HG03342 (cell line): ENCODE measurements around the gene KIF1A.

Source experiments
- ATAC-seq: cut with Tn5 transposase; IDR thresholded peaks from one replicate; pipeline ENCODE4 v1.9.1; 2021; ENCODE audit warnings: mild to moderate bottlenecking, moderate library complexity; ENCODE audit not compliant: unreplicated experiment

Gene KIF1A, protein sequence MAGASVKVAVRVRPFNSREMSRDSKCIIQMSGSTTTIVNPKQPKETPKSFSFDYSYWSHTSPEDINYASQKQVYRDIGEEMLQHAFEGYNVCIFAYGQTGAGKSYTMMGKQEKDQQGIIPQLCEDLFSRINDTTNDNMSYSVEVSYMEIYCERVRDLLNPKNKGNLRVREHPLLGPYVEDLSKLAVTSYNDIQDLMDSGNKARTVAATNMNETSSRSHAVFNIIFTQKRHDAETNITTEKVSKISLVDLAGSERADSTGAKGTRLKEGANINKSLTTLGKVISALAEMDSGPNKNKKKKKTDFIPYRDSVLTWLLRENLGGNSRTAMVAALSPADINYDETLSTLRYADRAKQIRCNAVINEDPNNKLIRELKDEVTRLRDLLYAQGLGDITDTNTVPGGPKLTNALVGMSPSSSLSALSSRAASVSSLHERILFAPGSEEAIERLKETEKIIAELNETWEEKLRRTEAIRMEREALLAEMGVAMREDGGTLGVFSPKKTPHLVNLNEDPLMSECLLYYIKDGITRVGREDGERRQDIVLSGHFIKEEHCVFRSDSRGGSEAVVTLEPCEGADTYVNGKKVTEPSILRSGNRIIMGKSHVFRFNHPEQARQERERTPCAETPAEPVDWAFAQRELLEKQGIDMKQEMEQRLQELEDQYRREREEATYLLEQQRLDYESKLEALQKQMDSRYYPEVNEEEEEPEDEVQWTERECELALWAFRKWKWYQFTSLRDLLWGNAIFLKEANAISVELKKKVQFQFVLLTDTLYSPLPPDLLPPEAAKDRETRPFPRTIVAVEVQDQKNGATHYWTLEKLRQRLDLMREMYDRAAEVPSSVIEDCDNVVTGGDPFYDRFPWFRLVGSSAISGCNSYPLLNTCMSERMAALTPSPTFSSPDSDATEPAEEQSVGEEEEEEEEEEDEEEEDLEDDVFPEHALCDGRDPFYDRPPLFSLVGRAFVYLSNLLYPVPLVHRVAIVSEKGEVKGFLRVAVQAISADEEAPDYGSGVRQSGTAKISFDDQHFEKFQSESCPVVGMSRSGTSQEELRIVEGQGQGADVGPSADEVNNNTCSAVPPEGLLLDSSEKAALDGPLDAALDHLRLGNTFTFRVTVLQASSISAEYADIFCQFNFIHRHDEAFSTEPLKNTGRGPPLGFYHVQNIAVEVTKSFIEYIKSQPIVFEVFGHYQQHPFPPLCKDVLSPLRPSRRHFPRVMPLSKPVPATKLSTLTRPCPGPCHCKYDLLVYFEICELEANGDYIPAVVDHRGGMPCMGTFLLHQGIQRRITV (N-terminal part only)

DNA sequence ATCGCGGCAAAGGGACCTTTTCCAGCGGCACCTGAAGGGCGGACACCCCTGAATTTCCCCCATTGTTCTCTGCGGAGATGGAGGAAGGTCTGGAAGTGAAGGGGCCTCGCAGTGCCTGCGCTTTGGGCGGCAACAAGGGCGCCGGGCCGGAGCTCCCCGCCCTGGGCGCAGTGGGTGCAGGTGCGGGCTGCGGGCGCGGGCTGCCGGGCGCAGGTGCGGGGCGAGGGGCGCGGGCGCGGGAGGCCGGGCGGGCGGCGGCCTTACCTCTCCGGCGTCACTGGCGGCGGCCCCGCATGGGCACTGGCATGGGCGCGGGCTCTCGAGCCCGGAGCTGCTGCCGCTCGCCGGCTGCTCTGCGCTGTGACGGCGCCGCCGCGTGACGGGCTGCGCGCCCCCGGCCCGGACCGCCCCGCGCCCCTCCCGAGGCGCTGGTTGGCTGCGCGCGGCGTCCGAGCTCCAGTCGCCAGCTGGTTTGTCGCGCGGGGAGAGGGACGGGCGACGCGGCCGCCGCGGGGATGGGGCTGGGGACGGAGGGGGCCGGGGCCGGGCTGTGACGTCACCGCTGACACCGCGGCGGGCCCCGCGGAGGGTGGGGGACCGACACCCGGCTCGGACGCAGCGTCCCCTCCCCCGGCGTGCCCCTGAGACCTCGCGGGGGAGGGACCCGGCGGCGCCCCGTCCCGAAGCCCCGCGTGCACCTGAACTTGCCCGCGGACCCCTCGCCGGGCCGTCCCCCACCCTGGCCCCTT is at the start of gene KIF1A:
TSS of gene KIF1A (minus strand) at position 362 of the 749 bp plus-strand sequence. CDS start 22,467 bp downstream, outside the sequence.
- ATAC-seq: no peak

DNA sequence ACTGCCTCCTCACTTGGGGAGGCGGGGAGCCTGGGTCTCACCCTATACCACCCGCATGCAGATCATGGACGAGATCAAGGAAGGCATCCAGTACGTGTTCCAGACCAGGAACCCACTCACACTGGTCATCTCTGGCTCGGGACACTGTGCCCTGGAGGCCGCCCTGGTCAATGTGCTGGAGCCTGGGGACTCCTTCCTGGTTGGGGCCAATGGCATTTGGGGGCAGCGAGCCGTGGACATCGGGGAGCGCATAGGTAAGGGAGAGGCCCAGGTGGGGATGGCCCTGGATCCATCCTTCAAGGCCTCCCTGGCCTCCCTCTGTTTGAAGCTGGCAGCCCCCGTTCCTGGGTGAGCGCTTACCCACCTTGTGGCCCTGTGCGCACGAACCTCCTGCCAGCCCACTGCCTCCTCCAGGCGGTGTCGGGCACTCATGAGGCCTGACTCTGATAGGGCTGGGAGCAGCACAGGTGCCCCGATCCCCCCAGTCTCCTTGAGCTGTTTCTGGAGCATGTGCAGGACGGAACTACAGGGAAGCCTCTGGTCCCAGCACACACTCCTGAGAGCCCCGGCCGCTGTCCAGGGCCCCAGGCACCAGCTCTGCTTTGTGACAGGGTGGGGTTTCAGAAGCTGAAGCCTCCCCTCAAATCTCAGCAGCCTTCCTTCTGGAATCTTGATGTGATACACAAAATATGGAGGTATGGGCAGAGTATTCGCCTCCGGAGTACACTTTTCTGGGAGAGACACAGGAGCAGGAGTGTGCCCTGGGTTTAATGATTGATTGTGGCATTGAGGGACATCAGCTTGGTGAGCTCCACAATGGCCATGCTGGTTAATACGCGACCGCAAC is 49.3 kb upstream of the KIF1A start:
- ATAC-seq: no peak

DNA sequence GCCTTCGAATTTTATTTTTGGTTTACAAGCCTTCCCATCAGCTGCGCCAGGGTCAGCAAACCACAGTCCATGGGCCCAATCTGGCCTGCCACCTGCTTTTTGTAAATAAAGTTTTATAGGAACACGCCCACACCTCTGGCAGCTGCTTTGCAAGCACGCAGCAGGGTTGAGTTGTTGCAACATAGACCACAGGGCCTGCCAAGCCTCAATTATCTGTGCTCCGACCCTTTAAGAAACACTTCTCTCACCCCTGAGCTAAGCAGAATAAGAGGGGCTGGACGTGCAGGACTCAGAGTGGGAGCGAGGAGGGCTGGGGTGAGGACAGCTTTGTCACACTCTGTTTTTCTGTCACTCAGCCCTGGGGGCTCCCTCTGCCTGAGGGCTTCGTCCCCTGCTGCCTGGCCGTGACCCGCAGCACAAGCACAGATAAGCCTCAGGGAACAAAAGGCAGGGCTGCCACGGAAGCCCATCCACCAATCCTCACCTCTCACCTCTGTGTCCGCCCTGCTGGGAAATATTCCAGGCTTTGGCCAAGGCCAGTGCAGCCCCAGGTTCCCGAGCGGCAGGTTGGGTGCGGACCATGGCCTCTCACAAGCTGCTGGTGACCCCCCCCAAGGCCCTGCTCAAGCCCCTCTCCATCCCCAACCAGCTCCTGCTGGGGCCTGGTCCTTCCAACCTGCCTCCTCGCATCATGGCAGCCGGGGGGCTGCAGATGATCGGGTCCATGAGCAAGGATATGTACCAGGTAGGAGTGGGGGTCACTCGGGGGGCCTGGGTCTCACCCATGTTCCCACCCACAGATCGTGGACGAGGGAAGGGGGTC is 48.5 kb upstream of the KIF1A start, which contains the start of gene AGXT:
TSS of gene AGXT (plus strand) at position 539 of the 823 bp plus-strand sequence. CDS start at position 581, 42 bp downstream.
- no peak for ATAC-seq

DNA sequence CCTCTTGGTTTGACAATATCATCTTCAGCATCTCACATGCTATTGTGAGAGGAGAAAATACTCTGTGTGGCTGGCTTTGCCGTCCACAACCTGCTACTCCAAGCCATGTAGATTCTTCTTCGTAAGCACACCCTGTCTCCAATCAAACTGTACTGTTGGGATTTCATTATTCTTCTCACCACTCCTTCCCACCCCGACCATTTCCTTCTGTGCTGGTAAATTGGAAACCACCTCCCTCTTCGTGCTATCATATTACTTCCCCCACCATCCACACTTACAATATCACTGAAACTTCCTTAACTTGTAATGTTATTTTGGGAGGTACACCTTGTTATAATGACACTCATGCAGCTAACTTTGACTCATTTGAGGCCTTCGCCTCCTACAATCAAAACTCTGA is 45.4 kb upstream of the KIF1A start:
- no peak for ATAC-seq

DNA sequence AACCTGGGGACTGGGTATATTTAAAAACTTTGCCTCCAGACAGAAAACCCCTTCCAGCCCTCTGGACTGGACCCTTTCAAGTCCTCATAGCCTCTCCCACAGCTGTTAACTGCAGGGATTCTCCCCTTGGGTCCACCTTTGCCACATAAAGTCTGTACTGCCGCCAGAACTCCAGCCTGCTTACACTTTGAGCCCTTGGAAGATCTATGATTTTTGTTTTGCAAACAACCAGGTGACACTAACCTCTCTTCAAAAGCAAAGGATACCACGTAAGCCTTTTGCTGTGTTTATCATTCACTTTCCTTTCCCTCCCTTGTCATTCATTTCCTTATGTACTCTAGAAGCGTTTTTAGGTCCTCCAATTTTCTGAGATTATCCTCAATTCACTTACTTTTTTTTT is 44.5 kb upstream of the KIF1A start:
- no peak for ATAC-seq

DNA sequence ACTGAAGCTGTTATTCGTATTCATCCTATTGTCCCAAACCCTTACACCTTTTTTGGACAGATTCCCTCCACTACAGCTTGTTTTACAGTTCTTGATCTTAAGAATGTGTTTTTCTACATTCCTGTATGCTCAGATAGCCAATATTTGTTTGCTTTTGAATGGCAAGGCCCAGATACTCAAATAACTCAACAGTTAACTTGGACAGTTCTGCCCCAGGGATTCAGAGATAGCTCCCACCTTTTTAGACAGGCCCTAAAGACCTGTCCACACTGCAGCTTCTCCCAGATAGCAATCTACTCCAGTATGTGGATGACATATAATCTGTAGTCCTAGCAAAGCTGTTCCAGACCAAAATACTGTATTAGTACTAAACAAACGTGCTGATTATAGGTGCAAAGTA is 41.5 kb upstream of the KIF1A start:
- no peak for ATAC-seq

DNA sequence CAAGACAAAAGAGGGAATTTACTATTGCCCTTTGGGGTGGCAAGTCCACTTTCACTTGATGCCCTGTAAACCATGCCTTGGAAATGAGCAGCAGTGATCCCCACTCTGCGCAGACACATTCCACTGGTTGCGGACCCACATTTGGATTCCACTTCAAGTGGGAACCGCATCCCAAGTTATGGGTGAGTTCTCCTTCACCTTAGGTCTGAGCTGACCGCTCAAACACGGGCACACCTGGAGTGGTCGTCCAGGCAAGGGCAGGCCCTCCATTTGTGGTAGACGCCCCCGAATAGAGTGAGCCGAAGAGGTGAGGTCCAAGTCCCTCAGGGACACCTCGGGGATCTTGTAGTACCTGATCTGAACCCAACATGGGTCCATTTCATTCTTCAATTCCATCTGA is 38.9 kb upstream of the KIF1A start:
- ATAC-seq: no peak

DNA sequence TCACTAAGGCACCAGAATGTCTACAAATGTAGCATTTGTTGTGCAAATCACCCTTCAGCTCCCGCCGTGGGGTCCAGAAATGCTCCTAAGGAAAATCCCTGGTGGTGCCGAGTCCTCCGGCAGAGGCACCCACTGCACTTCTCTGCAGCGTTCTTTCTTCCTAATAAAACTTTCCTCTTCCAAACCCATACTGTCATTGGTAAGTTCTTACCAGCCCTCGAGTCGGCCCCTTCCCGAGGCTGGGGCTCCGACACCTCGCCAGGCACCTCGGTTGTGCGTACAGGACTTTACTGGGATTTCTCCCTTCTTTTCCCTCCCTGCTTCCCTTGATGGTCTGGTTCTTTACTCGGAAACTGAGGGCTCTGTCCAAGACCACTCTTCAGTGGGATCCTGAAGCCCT is 38.3 kb upstream of the KIF1A start:
- no peak for ATAC-seq

DNA sequence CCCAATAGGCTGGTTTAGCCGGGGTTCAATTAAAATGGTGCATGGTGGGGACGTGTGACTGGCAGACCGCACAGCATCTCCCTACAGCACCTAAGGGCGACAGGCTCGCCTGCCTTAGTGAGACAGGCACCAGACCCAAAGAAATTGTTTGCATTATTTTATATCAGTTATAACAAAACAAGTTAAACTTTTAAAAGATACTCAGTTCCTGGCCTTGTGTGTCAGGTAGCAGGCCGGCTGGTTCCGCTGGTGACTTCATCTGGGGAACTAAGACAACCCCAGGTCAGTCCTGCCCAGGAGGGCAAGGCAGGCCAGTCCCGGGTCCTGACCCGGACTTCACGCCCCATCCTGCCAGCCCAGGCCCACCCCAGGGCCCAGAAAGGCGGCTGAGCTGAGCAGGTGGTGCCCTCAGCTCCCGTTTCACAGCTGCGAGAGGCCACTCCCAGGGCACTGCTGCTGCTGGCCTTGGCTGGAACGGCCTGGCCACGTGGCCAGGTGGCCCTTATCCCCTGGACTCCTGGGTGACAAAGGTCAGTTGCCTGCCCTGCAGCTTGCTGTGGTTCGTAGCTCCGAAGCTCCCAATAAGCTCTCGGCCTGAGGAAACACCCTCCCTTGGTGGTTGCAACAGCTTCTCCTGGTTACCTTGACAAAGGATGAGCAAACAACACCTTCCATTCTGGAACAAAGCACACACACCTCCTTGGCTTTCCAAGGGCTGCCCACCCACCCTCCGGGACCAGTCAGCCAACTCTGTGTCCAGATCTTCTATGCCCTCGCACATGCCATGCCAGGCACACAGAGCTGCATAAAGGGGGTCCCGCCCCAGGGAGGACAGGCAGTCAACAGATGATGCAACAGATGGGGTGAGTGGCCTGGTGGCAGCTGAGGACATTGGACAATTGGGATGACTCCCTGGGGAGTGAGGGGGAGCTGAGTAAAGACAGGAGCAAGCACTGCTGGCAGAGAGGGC is 37.3 kb upstream of the KIF1A start:
- ATAC-seq: no peak

DNA sequence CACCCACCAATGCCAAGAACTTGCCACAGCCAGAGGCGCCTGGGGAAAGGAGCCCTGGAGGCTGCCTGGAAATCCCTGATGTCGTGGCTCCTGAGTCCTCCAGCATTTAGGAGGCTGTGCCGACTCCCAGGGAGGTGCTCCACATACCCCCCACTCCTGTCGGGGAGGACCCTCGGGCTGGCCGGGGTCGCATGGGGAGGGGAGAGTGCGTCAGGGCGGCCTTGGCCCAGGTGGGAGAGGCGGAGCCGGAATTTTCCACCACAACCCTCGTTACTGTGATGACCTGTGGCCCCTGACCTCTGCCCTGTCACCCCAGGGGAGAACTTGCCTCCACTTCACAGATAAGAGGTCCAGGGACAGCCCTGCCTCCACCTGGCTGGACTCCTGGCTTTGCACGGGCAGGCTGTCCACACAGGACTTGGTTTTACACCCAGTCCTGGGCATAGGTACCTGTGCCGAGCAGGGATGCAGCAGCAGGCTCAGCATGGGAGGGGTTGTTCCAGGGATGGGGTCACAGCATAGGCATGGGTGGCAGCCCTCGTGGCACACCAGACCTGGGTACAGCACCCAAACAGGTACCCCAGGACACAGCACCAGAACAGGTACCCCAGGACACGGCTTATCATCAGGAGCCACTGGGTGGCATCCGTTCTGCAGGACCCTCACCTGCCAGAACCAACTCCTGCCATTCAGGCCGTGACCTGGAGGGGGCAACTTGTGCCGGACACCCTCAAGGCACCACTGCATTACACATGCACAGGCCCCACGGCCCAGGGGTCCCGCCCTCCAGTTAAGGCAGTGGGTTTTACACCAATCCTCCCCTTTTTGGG is 36.3 kb upstream of the KIF1A start:
- ATAC-seq: no peak

DNA sequence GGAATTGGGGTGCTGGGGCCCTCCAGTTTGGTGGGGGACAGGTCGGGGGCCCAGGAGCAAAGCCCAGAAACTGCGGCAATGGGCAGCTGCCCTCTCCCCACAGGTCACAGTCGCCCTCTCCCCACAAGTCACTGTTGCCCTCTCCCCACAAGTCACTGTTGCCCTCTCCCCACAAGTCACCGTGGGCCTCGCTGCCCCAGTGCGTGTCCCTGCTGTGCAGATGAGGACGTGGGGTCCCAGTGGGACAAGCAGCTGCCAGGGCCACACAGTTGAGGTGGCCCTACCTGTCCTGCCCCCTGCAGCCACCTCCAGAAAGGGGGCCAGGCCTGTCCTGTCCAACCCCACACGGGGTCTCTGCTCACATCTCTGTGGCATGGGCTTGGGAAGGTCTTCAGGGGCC is 35.7 kb upstream of the KIF1A start:
- ATAC-seq: no peak

DNA sequence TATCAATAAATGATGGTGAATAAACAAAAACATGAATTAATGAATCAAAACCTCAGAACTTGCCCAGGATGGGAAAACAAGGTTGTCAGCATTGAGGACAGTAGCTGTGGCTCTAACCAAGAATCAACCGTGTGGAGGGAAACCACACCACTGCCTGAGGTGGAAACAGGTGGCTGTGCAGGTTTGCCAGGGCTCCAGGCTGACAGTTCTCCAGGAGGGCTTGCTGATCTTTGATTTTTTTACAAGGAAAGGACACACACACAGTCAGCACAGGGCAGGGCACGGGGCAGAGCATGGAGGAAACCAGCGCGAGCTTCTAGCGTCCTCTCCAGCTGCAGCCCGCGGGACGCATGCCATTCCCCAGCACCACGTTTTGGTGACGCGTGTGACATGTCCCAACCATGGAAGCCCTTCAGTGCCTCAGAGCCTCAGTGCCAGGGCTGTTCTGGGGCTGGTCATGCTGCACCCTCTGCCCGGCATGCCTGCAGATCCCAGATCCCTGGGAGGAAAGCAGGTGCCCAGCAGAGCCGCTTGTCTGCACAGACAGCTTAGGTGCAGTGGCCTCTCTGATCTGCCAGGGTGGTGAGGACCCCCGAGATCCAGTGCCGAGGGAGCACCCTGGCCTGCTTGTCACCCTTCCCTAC is 32.8 kb upstream of the KIF1A start:
- no peak for ATAC-seq

DNA sequence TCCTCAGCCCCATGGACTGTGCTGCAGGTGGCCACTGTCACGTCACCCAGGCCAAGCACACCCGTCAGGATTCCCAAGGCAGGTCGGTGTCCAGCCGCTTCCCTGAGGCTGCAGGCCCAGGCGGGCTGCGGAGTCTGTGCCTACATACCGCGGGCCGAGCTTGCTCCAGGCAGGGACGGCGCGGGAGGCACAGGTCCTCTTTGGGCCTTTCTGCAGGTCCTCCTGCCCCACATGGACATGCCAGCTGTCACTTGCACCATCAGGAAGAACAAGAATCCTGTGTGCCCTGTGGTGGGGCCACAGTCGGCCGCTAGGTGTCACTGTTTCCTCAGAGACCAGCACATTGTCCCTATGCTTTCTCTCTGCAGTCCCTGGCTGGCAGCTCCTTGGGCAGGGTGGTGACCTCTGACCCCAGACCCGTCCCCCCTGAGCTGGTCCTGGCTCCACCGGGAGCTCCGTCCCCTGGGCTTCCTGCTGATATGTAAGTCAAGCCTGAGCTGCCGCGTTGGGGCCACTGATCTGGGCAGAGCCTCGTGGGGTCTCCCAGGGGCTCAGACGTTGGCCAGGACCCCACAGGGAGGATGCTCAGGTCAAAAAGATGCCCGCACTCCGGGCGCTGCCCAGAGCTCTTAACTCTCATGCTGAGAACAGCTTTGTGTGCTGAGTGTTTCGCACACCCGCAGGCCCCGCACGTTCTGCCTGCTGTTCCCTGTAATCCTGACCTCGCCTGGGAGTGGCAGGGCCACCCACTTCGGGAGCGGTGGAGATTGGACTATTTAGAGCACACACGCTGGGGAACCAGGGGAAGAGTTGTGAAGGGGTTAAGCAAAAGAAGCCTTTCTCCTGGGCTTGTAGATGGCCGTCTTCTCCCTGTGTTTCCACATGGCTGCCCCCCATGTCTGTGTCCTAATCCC is 31.3 kb upstream of the KIF1A start:
- peak; percentile 59 for ATAC-seq

DNA sequence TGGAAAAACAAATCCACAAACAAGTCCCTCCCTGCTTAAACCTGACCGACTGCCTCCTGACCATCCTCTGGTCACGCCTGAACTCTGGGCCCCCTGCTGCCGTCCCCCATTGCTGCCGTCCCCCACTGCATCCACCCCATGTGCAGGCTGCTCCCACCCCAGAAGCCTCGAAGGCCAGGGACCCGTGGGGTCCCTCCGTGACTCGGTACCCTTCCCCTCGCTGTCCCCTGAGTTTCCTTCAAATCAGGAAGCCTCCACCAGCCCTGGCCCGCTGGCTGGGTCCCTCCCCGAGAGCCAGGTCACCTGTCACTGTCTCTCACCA is 30.7 kb upstream of the KIF1A start:
- no peak for ATAC-seq

DNA sequence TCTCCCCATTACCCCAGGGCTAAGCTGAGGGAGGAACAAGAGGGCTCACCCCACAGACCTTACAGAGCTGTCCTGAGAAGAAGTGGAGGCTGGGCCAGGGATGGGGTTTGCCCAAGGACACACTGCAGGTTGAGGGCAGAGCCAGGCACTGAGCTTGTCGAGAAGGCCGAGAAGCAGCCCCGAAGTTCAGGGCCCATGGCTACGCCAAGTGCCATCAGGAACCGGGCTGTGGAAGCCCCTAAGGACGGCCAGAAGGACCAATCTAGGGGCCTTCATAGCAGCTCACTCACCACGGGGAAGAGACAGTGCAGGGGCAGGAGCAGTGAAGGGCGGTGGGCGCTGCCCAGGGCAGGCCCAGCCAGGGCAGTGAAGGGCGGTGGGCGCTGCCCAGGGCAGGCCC is 30.0 kb upstream of the KIF1A start:
- no peak for ATAC-seq
